H1 (cell line): ENCODE results near the gene FAU. TPM values are rescaled to one million over a fixed set of nuclear protein-coding genes. Genes with fewer than 3 reads are reported as not detected.

Source experiments
- KDM5A ChIP-seq: fragments of 200-600 bp; IDR thresholded peaks from 2 replicates; pipeline ENCODE4 v1.7.1; 2012; ENCODE audit warnings: mild to moderate bottlenecking, low read length, inconsistent platforms, mixed read lengths
- TAF1 ChIP-seq: IDR thresholded peaks from 2 replicates; pipeline ENCODE4 v1.6.1; 2011; ENCODE audit warnings: mild to moderate bottlenecking, low read depth, low read length
- polyA plus RNA-seq, 7 experiments: library from polyadenylated mRNA; depleted of rRNA in 3 of 7; stranded (reverse) in 5 of 7; unstranded in 2 of 7; fragments of >200 nt in 5 of 7; fragments of 200-250 nt in 2 of 7; gene quantifications; 1 replicate in 5 of 7; 2 replicates in 1 of 7; 4 replicates in 1 of 7; pipeline versions ENCODE4 v1.2.1 to v1.2.3, GENCODE V29; 2011 to 2013; ENCODE audit warnings: missing spikeins in 2 of 7, mixed read lengths in 2 of 7
- total RNA-seq: library from RNA; stranded (reverse); fragmentation: NEBNext Ultra II Directional; extraction: Animal tissue kit (Norgen Biotek cat#: 25700); gene quantifications from 2 replicates; pipeline ENCODE4 v1.2.1, GENCODE V29; 2021

FAU gene
- total and polyA plus RNA-seq, 2 of the 8 experiments (the other 6 are each of a cell fraction or from before 2014, with no cell fraction given) = 826 to 896 TPM

DNA sequence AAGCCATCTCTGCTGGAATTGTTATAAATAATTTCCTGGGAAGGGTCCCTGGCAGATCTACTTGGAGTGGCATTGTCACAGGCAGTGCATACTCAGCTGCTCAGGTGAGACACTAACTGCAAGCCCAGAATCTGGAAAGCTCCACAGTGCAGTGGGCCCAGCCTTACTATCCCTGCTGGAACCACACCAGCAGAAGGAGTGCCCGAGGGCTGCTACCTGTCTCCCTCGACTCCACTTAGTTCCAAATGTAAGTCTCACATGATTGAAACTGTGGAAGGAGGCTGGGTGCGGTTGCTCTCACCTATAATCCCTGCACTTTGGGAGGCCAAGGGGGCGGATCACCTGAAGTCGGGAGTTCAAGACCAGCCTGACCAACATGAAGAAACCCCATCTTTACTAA, 26.7 kb upstream of the FAU start (continued):
- TF ChIP-seq KDM5A = no peak
- TF ChIP-seq TAF1 = no peak
